Natural killer cell (primary cell): ENCODE measurements around the gene TWIST2. TPM values are rescaled to one million over a fixed set of nuclear protein-coding genes. Genes with fewer than 3 reads are reported as not detected.

Experiments
- ATAC-seq, 3 donors: fragments of 150-1000 bp in 2 of 3; fragments of 200-7000 bp in 1 of 3; cut with Tn5 transposase; 1 replicate in 1 of 3; 2 replicates in 2 of 3; pipeline ENCODE4 v1.10.0; 2021; ENCODE audit warnings: mild to moderate bottlenecking in 2 of 3, moderate library complexity in 2 of 3
- DNase-seq, 2 donors: peaks; one replicate each; pipeline versions ENCODE4 v3.0.0 to v3.0.0-alpha.2; 2013 to 2021; ENCODE audit warnings: mixed read lengths in 1 of 2
- H3K27ac ChIP-seq: one replicate; pipeline ENCODE4 v1.5.1; 2013; ENCODE audit warnings: mild to moderate bottlenecking, low read length
- H3K27me3 ChIP-seq: one replicate; pipeline ENCODE4 v1.6.1; 2013; ENCODE audit warnings: low read length; ENCODE audit not compliant: control insufficient read depth, insufficient read depth
- H3K36me3 ChIP-seq: one replicate; pipeline ENCODE4 v1.6.1; 2013; ENCODE audit warnings: low read length; ENCODE audit not compliant: control insufficient read depth, insufficient read depth
- H3K4me1 ChIP-seq: one replicate; pipeline ENCODE4 v1.6.1; 2013; ENCODE audit warnings: low read length; ENCODE audit not compliant: control insufficient read depth, insufficient read depth
- H3K4me3 ChIP-seq: one replicate; pipeline ENCODE4 v1.5.1; 2013; ENCODE audit warnings: low read length
- H3K9me3 ChIP-seq: one replicate; pipeline ENCODE4 v1.6.1; 2013; ENCODE audit warnings: low read length; ENCODE audit not compliant: control insufficient read depth, insufficient read depth
- H3K27ac Mint-ChIP-seq, 2 donors: one replicate each; pipeline ENCODE4 v1.8.0; 2022; ENCODE audit warnings: mild to moderate bottlenecking in 2 of 2, mixed read lengths in 2 of 2, moderate library complexity in 1 of 2
- H3K27me3 Mint-ChIP-seq, 2 donors: one replicate each; pipeline ENCODE4 v1.8.0; 2022; ENCODE audit warnings: low read depth in 2 of 2, mixed read lengths in 2 of 2
- H3K36me3 Mint-ChIP-seq: one replicate; pipeline ENCODE4 v1.8.0; 2022; ENCODE audit warnings: mixed read lengths
- H3K4me1 Mint-ChIP-seq, 2 donors: one replicate each; pipeline ENCODE4 v1.8.0; 2022; ENCODE audit warnings: mixed read lengths in 2 of 2
- H3K4me3 Mint-ChIP-seq: one replicate; pipeline ENCODE4 v1.8.0; 2022; ENCODE audit warnings: mild to moderate bottlenecking, moderate library complexity, mixed read lengths
- H3K9me3 Mint-ChIP-seq, 2 donors: one replicate each; pipeline ENCODE4 v1.8.0; 2022; ENCODE audit warnings: mixed read lengths in 2 of 2
- WGBS: methylation state at CpG from one replicate; pipeline ENCODE4 v1.1.7; 2013; ENCODE audit warnings: missing lambda C conversion rate; ENCODE audit not compliant: insufficient coverage; 5-methylcytosine and 5-hydroxymethylcytosine counted together
- intact Hi-C: fragments of 100-400 bp; cut with micrococcal nuclease; formaldehyde crosslinking; loops from one replicate; pipeline ENCODE4 v1.14.2; 2022
- total RNA-seq, 4 donors: library from RNA; stranded (reverse); fragments of 120-200 nt in 1 of 4; gene quantifications; one replicate each; pipeline versions ENCODE4 v1.2.3 to v1.2.4, GENCODE V29; 2013 to 2022
- TF ChIP-seq, protein P1 (sequence below): fragments of 200-600 bp; IDR thresholded peaks from one replicate; pipeline ENCODE4 v1.8.0; 2022; ENCODE audit warnings: antibody characterized with exemption

The TWIST2 gene
- total RNA-seq, 3 donors from 2014 or later (not counting 1 experiment from before 2014, with no cell fraction given), result not detected

DNA sequence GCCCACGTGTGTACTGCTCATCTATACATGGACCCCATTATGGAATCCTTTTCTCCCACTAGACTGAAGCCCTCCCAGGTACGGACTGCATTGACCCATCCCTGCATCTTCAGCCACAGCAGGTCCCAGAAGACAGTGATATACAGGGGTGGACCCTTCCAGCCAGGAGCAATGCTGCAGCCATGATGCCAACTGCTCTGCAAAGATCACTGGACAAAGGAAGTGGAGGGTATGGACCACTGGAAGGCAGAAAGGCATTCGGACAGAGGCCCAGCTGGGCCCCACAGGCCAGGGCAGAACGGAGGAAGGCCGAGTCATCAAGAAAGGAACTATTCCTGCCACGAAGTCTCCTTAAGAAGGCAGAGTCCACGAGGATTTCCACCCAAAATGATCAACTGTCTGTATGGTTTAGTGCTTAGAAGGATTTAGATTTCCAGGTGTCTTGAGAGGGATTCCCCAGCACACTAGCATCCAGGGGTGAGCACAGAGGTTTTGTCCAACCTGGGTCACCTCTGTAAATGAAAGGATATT is 93.4 kb downstream of the TWIST2 start:
- Histone ChIP-seq H3K4me1 (no peaks in the 10 kb centered on the region), H3K4me3 (no peak overlapping the region), H3K27me3 (no peaks in the 10 kb centered on the region), H3K9me3 (no peaks in the 10 kb centered on the region), H3K27ac (no peak overlapping the region), H3K36me3 (no peaks in the 10 kb centered on the region)
- intact Hi-C loops, result no loop called here
- ATAC-seq (no peak), DNase-seq (no peak)
- Mint-ChIP-seq H3K9me3 (no peaks in the 10 kb centered on the region), H3K27me3 (peaks cover 8% of the 10 kb centered on the region in 2 donors), H3K4me1 (no peaks in the 10 kb centered on the region), H3K27ac (no peak overlapping the region), H3K36me3 (no peaks in the 10 kb centered on the region), H3K4me3 (no peak overlapping the region)
- TF ChIP-seq, protein P1, sequence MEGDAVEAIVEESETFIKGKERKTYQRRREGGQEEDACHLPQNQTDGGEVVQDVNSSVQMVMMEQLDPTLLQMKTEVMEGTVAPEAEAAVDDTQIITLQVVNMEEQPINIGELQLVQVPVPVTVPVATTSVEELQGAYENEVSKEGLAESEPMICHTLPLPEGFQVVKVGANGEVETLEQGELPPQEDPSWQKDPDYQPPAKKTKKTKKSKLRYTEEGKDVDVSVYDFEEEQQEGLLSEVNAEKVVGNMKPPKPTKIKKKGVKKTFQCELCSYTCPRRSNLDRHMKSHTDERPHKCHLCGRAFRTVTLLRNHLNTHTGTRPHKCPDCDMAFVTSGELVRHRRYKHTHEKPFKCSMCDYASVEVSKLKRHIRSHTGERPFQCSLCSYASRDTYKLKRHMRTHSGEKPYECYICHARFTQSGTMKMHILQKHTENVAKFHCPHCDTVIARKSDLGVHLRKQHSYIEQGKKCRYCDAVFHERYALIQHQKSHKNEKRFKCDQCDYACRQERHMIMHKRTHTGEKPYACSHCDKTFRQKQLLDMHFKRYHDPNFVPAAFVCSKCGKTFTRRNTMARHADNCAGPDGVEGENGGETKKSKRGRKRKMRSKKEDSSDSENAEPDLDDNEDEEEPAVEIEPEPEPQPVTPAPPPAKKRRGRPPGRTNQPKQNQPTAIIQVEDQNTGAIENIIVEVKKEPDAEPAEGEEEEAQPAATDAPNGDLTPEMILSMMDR, result no peak
- 67% methylated on average over 7 of the region's 7 CpGs for whole genome bisulfite sequencing

DNA sequence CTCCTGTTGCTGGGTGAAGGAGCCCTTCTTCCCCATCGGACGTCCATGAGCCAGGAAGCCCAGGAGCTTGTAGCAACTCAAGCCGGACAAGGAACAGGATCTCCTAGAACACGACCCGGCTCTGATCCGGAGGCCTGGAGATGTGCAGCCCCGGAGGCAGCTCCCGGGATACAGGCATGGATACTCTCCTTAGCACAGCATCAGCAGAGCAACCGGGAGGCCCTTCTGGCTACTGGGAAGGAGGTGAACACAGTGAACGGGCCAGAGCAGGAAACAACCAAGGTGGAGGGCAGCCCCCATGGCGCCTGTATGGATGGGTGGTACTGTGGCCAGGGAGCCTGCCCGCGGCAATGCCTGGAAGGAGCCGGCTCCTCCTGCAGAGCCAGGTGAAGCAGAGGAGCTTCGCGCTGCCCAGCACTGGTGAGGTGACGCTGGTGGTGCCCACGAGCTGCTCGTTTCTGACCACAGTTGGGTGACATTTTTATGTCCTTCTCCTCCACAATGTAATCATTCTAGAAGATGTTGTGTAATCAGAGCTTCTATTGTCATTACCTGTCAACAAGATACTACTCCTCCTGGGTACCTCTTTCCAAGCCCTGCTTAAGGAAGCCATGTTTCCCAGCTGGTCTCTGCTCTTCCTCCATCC is 94.3 kb downstream of the TWIST2 start:
- intact Hi-C loops, result no loop called here
- H3K9me3 Mint-ChIP-seq, result no peaks in the 10 kb centered on the region
- Histone ChIP-seq H3K27ac (no peak overlapping the region), H3K9me3 (no peaks in the 10 kb centered on the region), H3K4me1 (no peaks in the 10 kb centered on the region), H3K27me3 (no peaks in the 10 kb centered on the region), H3K4me3 (no peak overlapping the region), H3K36me3 (no peaks in the 10 kb centered on the region)
- peaks cover 8% of the 10 kb centered on the region in 2 donors for H3K27me3 Mint-ChIP-seq
- TF ChIP-seq, protein P1, result no peak
- ATAC-seq (no peak), DNase-seq (no peak)
- WGBS, result 89% methylated on average over 18 of the region's 19 CpGs
- no peaks in the 10 kb centered on the region for H3K4me1 Mint-ChIP-seq
- H3K4me3 Mint-ChIP-seq, result no peak overlapping the region
- no peak overlapping the region for H3K27ac Mint-ChIP-seq
- H3K36me3 Mint-ChIP-seq, result no peaks in the 10 kb centered on the region

- no peak overlapping the region for H3K4me3 ChIP-seq
- Mint-ChIP-seq H3K9me3 (no peaks in the 10 kb centered on the region), H3K27ac (no peak overlapping the region), H3K4me3 (no peak overlapping the region), H3K4me1 (peaks cover 0 to 4% of the 10 kb centered on the region in 2 donors), H3K27me3 (peaks cover 8% of the 10 kb centered on the region in 2 donors), H3K36me3 (no peaks in the 10 kb centered on the region)
- H3K27me3 ChIP-seq, result no peaks in the 10 kb centered on the region
- DNase-seq (no peak), ATAC-seq (no peak)
- WGBS, result 76% methylated on average over 13 of the region's 13 CpGs
- no peaks in the 10 kb centered on the region for H3K9me3 ChIP-seq
- peaks cover 4% of the 10 kb centered on the region for H3K4me1 ChIP-seq
- H3K27ac ChIP-seq, result no peak overlapping the region
- no peaks in the 10 kb centered on the region for H3K36me3 ChIP-seq
- TF ChIP-seq, protein P1, result no peak
- intact Hi-C loops, result no loop called here
These were observed 94.9 kb downstream of the TWIST2 start for GRCh38 chr2:238942726-238943300.
